ENCODE data around the gene CTSC.

DNA sequence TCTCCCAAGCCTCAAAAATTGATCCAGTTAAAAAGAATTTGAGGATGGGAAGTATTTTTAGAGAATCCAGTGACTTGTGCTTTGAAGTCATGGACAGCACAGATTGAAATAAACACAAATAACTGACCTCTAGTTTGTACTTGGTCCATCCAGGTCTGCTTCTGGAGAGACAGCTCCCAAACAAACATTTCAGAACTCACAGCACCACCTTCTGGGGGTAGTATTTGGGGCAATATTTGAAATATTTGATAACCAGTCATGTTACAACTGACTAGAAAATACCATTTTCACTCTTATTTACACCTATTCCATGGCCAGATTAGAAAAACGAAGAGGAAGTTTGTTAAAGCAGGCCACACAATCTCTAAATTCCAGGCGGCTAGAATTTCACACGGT, 56.2 kb downstream of the CTSC start:
- TF ChIP-seq KLF13 (tag; IDR thresholded peaks at IDR 0.05; ENCODE audit: borderline replicate concordance, low read depth) (no peak), POLR2A (conservative IDR thresholded peaks at IDR 0.05) (no peak), TBP (optimal IDR thresholded peaks at IDR 0.05; ENCODE audit: low read depth, low read length) (no peak), ZZZ3 (IDR thresholded peaks at IDR 0.05) (no peak)

Data from K562 (cell line).